ENCODE data around the gene DHRS7C. TPM values are rescaled to one million over a fixed set of nuclear protein-coding genes. Genes with fewer than 3 reads are reported as not detected.

The DHRS7C gene
- total and polyA plus RNA-seq, 4 experiments from 2014 or later = not detected

DNA sequence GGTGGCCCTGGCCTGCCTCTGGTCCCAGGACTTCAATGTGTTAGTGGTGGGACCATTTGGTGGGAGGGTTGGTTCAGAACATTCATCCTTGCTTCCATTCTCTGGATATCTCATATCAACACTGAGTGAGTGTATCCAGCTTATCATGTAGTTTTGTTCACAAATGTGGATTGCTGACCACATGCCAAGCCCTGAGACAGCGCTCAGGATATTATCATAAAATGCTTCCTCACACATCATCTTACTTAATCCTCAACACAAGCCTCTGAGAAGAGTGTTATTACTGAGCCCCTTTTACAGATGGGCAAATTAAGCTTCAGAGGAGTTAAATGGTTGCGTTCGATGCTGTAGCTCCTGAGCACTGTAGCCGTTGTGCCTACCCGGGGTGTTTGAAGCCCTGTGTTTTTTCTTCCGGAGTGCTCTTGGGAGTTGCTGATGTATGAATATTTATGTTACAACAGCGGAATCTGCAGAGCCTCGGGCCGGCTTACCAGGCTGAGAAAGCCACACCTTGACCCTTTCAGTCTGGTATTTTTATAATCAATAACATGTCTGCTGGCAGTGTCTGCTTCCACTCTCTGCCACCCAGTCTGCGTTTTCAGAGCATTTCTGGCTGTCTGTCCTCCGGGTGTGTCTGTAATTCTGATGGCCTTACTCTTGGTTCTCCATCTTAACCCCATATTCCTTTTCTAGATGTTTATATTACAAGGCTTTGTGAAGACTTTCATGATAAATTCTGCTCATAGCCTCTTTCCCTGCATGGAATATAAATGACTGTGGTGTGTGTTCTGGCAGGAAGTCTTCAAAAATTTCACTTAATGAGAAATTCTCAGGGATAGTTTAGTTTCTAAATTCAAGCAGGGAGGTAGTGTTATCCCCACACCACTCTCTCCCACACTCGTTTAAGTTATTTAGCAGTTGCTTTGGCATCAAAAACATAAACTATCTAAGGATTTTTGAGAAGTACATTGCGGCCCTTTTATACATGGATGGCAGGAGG, 37.2 kb upstream of the DHRS7C start:
- intact Hi-C loops (cut with micrococcal nuclease) = no loop called here
- Histone ChIP-seq H3K27me3 (ENCODE audit: insufficient read depth, low read length) (no peaks in the 10 kb centered on the region), H3K27ac (ENCODE audit: low read depth, low read length) (no peak overlapping the region), H3K9me3 (ENCODE audit: control insufficient read depth in 1 of 2, low read length in 2 of 2) (no peaks in the 10 kb centered on the region), H3K4me3 (ENCODE audit: low read length in 2 of 2) (no peak overlapping the region), H3K4me1 (ENCODE audit: insufficient read depth, low read length) (no peaks in the 10 kb centered on the region), H3K36me3 (ENCODE audit: insufficient read depth, low read length) (no peaks in the 10 kb centered on the region)
- Mint-ChIP-seq H3K36me3 (no peaks in the 10 kb centered on the region), H3K4me1 (no peaks in the 10 kb centered on the region), H3K27me3 (peaks cover 10 to 12% of the 10 kb centered on the region in 2 donors), H3K27ac (no peak overlapping the region), H3K9me3 (no peaks in the 10 kb centered on the region), H3K4me3 (no peak overlapping the region)
- ChIA-PET POLR2A (ENCODE audit: partially characterized antibody) (no interaction called here), CTCF (ENCODE audit: partially characterized antibody) (no interaction called here)
- no peak for DNase-seq

DNA sequence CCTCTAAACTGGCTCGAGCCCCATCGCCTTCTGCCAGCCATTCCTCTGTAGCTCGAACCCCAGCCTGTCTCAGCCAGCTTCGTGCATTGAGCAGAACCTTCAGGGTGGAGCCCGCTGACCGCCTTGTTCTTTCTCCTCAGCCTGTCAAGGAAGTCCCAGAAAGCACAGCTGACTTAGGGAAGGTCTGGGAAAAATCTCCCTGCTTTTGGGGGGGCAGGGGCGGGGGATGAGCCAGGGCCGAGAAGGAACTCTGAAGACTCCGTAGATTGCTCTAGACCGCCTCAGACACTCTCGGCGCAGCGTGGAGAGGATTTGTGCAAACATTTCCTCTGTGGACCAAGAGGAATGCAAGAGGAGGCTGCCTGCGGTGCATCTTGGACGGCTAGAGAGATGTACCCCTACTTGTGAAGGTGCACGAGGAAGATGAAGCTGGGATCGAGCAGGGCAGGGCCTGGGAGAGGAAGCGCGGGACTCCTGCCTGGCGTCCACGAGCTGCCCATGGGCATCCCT, 34.3 kb upstream of the DHRS7C start, which contains the start of gene GLP2R:
Gene GLP2R (plus strand): TSS at position 284 of the 510 bp plus-strand sequence. CDS start 140 bp downstream, at position 424.
- POLR2A ChIA-PET (ENCODE audit: partially characterized antibody) = no interaction called here
- no peaks in the 10 kb centered on the region for H3K9me3 ChIP-seq (ENCODE audit: control insufficient read depth in 1 of 2, low read length in 2 of 2)
- H3K9me3 Mint-ChIP-seq = peaks cover 0 to 3% (median 0%) of the 10 kb centered on the region in 8 donors
- H3K36me3 ChIP-seq (ENCODE audit: insufficient read depth, low read length) = no peaks in the 10 kb centered on the region
- H3K4me1 ChIP-seq (ENCODE audit: insufficient read depth, low read length) = no peaks in the 10 kb centered on the region
- no peaks in the 10 kb centered on the region for H3K4me1 Mint-ChIP-seq
- H3K36me3 Mint-ChIP-seq = no peaks in the 10 kb centered on the region
- intact Hi-C loops (cut with micrococcal nuclease) = no loop called here
- no peaks in the 10 kb centered on the region for H3K27me3 ChIP-seq (ENCODE audit: insufficient read depth, low read length)
- H3K27ac Mint-ChIP-seq = no peak within 1 kb of the TSS
- H3K4me3 ChIP-seq (ENCODE audit: low read length in 2 of 2) = no peak within 1 kb of the TSS
- CTCF ChIA-PET (ENCODE audit: partially characterized antibody) = no interaction called here
- DNase-seq = no peak
- H3K4me3 Mint-ChIP-seq = no peak within 1 kb of the TSS
- H3K27me3 Mint-ChIP-seq = peaks cover 15% of the 10 kb centered on the region in 2 donors
- no peak within 1 kb of the TSS for H3K27ac ChIP-seq (ENCODE audit: low read depth, low read length)

DNA sequence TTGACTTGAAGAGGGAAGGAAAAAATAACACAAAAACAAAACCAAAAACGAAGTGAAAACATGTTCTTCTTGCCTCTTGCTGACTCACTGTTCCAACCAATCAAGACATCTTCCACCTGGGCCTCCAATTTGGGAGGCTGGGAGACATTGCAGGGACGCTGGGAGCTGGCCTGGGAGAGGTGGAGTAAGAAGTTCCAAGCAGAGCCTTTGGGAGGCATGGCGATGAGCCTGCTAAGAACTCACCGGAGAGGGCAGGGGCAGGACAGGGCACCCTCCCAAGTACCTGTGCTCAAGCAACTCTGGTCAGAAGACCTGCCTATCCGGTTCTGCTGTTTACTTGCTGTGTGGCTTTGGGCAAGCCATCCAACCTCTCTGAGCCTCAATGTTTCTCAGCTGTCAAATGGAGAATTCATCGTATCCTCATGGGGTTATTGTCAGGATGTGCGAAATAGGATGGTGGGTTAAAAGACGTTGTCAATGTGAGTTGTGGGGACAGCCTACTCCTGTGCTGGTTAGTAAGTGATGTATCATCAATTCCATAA, 33.5 kb upstream of the DHRS7C start:
- CTCF ChIA-PET (ENCODE audit: partially characterized antibody) = no interaction called here
- no peak overlapping the region for H3K27ac Mint-ChIP-seq
- H3K27me3 ChIP-seq (ENCODE audit: insufficient read depth, low read length) = no peaks in the 10 kb centered on the region

DNA sequence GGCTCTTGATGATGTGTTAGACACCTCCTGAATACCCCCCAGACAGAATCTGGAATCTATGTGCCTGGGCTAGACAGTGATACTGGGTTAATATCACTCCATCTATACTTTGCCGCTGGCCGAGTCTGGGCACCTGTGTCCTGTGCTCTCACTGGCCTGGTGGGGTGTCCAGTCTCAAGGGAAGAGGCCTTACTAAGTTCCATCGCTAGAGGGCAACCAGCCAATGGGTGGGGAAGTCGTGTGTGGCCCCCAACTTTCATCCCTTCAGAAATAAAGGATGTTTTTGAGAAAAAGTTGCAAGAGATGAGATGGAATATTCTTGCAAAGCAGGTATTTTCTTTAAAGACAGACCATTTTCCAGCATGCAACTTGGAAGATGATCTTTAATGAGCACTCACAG, 32.7 kb upstream of the DHRS7C start:
- Histone ChIP-seq H3K4me1 (ENCODE audit: insufficient read depth, low read length) (no peaks in the 10 kb centered on the region), H3K36me3 (ENCODE audit: insufficient read depth, low read length) (no peaks in the 10 kb centered on the region), H3K9me3 (ENCODE audit: control insufficient read depth in 1 of 2, low read length in 2 of 2) (no peaks in the 10 kb centered on the region), H3K27ac (ENCODE audit: low read depth, low read length) (no peak overlapping the region), H3K27me3 (ENCODE audit: insufficient read depth, low read length) (no peaks in the 10 kb centered on the region), H3K4me3 (ENCODE audit: low read length in 2 of 2) (no peak overlapping the region)
- POLR2A ChIA-PET (ENCODE audit: partially characterized antibody) = no interaction called here
- Mint-ChIP-seq H3K4me3 (no peak overlapping the region), H3K9me3 (peaks cover 0 to 3% (median 0%) of the 10 kb centered on the region in 8 donors), H3K27ac (no peak overlapping the region), H3K36me3 (no peaks in the 10 kb centered on the region), H3K27me3 (peaks cover 16% of the 10 kb centered on the region in 2 donors), H3K4me1 (no peaks in the 10 kb centered on the region)
- intact Hi-C loops (cut with micrococcal nuclease) = no loop called here
- DNase-seq = no peak
- CTCF ChIA-PET (ENCODE audit: partially characterized antibody) = no interaction called here

More for the DNA sequence above, 33.5 kb upstream of the DHRS7C start:
- no peaks in the 10 kb centered on the region for H3K36me3 Mint-ChIP-seq
- Histone ChIP-seq H3K9me3 (ENCODE audit: control insufficient read depth in 1 of 2, low read length in 2 of 2) (no peaks in the 10 kb centered on the region), H3K4me3 (ENCODE audit: low read length in 2 of 2) (no peak overlapping the region), H3K36me3 (ENCODE audit: insufficient read depth, low read length) (no peaks in the 10 kb centered on the region), H3K4me1 (ENCODE audit: insufficient read depth, low read length) (no peaks in the 10 kb centered on the region), H3K27ac (ENCODE audit: low read depth, low read length) (no peak overlapping the region)
- no peak overlapping the region for H3K4me3 Mint-ChIP-seq
- DNase-seq = no peak
- H3K27me3 Mint-ChIP-seq = peaks cover 13 to 16% of the 10 kb centered on the region in 2 donors
- POLR2A ChIA-PET (ENCODE audit: partially characterized antibody) = no interaction called here
- peaks cover 0 to 3% (median 0%) of the 10 kb centered on the region in 8 donors for H3K9me3 Mint-ChIP-seq
- intact Hi-C loops (cut with micrococcal nuclease) = no loop called here
- H3K4me1 Mint-ChIP-seq = no peaks in the 10 kb centered on the region

DNA sequence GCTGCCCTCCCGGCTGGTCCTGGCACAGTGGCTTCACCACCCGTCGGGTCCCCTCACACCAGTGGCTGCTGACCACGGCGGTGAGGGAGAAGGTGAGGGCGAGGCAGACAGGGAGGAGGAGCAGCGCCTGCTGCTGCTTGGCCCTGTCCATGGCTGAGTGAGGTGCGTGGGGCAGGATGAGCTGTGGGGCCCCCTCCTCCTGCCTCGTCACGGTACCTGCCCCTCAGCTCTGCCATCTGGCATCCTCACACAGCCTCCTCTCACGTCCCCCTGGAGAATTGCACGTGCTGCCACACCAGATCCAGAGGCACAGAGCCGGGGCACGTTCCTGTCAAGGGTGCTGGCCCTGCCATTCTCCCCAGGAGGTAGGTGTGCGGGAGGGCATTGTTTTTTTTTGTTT, 30.5 kb upstream of the DHRS7C start, which contains the start of gene GSG1L2:
Gene GSG1L2 (minus strand): TSS at position 159 of the 400 bp plus-strand sequence. CDS start 8 bp downstream, at position 151.
- peaks cover 0 to 5% (median 0%) of the 10 kb centered on the region in 8 donors for H3K9me3 Mint-ChIP-seq
- no peaks in the 10 kb centered on the region for H3K4me1 Mint-ChIP-seq
- POLR2A ChIA-PET (ENCODE audit: partially characterized antibody) = no interaction called here
- H3K4me3 Mint-ChIP-seq = no peak within 1 kb of the TSS
- Histone ChIP-seq H3K27ac (ENCODE audit: low read depth, low read length) (no peak within 1 kb of the TSS), H3K36me3 (ENCODE audit: insufficient read depth, low read length) (no peaks in the 10 kb centered on the region), H3K4me3 (ENCODE audit: low read length in 2 of 2) (no peak within 1 kb of the TSS), H3K4me1 (ENCODE audit: insufficient read depth, low read length) (no peaks in the 10 kb centered on the region), H3K9me3 (ENCODE audit: control insufficient read depth in 1 of 2, low read length in 2 of 2) (no peaks in the 10 kb centered on the region), H3K27me3 (ENCODE audit: insufficient read depth, low read length) (no peaks in the 10 kb centered on the region)
- CTCF ChIA-PET (ENCODE audit: partially characterized antibody) = no interaction called here
- no peak for DNase-seq
- peaks cover 9 to 12% of the 10 kb centered on the region in 2 donors for H3K27me3 Mint-ChIP-seq
- no peaks in the 10 kb centered on the region for H3K36me3 Mint-ChIP-seq
- H3K27ac Mint-ChIP-seq = no peak within 1 kb of the TSS
- intact Hi-C loops (cut with micrococcal nuclease) = no loop called here

DNA sequence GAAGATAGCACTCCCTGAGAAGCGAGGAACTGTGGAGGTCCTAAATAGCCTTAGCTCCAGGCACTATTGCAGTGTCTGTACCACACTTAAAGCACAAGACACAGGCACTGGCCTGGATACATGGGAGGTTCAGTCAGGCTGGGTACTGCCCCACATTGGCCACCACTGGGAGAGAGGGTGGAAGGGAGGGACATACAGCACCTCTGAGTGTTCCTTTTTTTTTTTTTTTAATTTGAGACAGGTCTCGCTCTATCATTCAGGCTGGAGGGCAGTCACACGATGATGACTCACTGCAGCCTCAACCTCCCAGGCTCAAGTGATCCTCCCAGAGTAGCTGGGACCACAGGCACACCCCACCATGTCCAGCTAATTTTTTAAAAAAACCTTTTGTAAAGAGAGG, 29.1 kb upstream of the DHRS7C start:
- no peak overlapping the region for H3K27ac Mint-ChIP-seq
- H3K4me3 Mint-ChIP-seq = no peak overlapping the region
- Histone ChIP-seq H3K9me3 (ENCODE audit: control insufficient read depth in 1 of 2, low read length in 2 of 2) (no peaks in the 10 kb centered on the region), H3K27ac (ENCODE audit: low read depth, low read length) (no peak overlapping the region), H3K27me3 (ENCODE audit: insufficient read depth, low read length) (no peaks in the 10 kb centered on the region), H3K4me3 (ENCODE audit: low read length in 2 of 2) (no peak overlapping the region), H3K4me1 (ENCODE audit: insufficient read depth, low read length) (no peaks in the 10 kb centered on the region), H3K36me3 (ENCODE audit: insufficient read depth, low read length) (no peaks in the 10 kb centered on the region)
- H3K36me3 Mint-ChIP-seq = no peaks in the 10 kb centered on the region
- peaks cover 9 to 12% of the 10 kb centered on the region in 2 donors for H3K27me3 Mint-ChIP-seq
- H3K9me3 Mint-ChIP-seq = peaks cover 0 to 8% (median 0%) of the 10 kb centered on the region in 8 donors
- intact Hi-C loops (cut with micrococcal nuclease) = no loop called here
- ChIA-PET CTCF (ENCODE audit: partially characterized antibody) (no interaction called here), POLR2A (ENCODE audit: partially characterized antibody) (no interaction called here)
- H3K4me1 Mint-ChIP-seq = no peaks in the 10 kb centered on the region
- no peak for DNase-seq

DNA sequence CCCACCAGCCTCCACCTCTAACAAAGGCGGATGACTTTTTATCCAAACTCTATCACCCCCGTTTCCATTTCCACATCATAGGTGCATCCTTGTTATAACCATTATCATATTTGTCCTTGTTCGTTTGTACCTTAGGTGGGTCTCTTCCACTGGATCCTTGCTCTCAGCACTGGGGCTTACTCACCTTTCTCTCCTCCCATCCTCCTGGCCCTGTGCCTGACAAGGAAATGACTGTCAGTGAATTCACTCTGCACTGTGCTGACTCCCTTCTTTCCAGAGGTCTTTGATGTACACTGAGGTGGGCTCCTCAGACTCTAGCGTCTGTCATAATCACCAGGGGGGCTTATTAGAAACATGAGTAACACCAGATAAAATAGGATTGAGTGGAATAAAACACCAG, 27.4 kb upstream of the DHRS7C start:
- H3K36me3 ChIP-seq (ENCODE audit: insufficient read depth, low read length) = no peaks in the 10 kb centered on the region
- Mint-ChIP-seq H3K9me3 (peaks cover 0 to 8% (median 0%) of the 10 kb centered on the region in 8 donors), H3K27ac (no peak overlapping the region), H3K4me3 (no peak overlapping the region), H3K36me3 (no peaks in the 10 kb centered on the region), H3K4me1 (no peaks in the 10 kb centered on the region), H3K27me3 (peaks cover 7 to 10% of the 10 kb centered on the region in 2 donors)
- intact Hi-C loops (cut with micrococcal nuclease) = no loop called here
- ChIA-PET POLR2A (ENCODE audit: partially characterized antibody) (no interaction called here), CTCF (ENCODE audit: partially characterized antibody) (no interaction called here)
- H3K9me3 ChIP-seq (ENCODE audit: control insufficient read depth in 1 of 2, low read length in 2 of 2) = no peaks in the 10 kb centered on the region
- no peak for DNase-seq
- H3K27me3 ChIP-seq (ENCODE audit: insufficient read depth, low read length) = no peaks in the 10 kb centered on the region
- H3K27ac ChIP-seq (ENCODE audit: low read depth, low read length) = no peak overlapping the region
- no peaks in the 10 kb centered on the region for H3K4me1 ChIP-seq (ENCODE audit: insufficient read depth, low read length)
- no peak overlapping the region for H3K4me3 ChIP-seq (ENCODE audit: low read length in 2 of 2)
